Erythroblast (primary cell): ENCODE data around the gene MYCBP2.

Experiments used
- DNase-seq, 2 experiments: peaks; one replicate each; lab custom pipeline; 2025; lab: John Stamatoyannopoulos, UW
- GATA1 ChIP-seq: IDR thresholded peaks from 2 replicates; pipeline ENCODE4 v1.6.1; 2011; ENCODE audit warnings: low read depth, mild to moderate bottlenecking, control low read depth, low read length, moderate library complexity
- POLR2A ChIP-seq: IDR thresholded peaks from 2 replicates; pipeline ENCODE4 v1.6.1; 2011; ENCODE audit warnings: mild to moderate bottlenecking, low read length

The MYCBP2 gene

DNA sequence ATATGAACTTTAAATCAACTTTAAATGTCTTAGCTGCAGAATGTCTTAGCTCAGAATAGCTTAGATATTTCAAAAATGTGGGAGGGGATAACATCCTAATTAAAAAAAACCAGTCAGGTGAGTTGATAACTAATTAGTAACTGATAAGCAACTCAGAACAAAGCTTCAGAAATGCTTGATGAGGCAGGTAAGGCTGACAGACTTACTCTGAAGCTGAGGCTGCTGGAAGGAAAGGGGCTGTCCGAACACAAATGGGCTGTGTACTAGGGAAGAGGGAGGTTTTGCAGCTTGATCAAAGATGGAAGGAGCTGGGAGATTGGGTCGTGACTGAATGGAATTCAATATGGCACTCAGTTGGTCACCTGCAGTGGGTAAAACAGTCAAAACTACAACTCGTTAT lies 208.8 kb downstream of the MYCBP2 start:
- no peak for DNase-seq
- TF ChIP-seq POLR2A (no peak), GATA1 (no peak)

DNA sequence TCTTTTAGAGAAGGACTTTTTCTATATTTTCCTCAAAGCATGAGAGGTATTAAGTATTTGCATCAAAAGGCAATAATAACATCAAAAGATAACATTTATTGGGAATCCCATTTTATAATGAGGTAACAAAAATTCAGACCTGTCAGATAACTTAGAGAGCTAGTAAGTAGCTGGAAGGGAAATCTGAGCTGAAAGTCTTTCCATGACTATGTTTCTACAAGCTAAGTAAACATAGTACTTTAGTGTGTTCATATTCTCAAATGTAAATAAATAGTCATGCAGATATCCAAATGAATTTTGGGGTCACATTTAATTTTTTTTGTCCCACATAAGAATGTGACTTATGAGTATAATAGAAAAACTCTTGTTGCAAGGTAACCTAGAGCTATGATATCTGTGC lies 212.6 kb downstream of the MYCBP2 start:
- no peak for DNase-seq
- TF ChIP-seq POLR2A (no peak), GATA1 (no peak)

DNA sequence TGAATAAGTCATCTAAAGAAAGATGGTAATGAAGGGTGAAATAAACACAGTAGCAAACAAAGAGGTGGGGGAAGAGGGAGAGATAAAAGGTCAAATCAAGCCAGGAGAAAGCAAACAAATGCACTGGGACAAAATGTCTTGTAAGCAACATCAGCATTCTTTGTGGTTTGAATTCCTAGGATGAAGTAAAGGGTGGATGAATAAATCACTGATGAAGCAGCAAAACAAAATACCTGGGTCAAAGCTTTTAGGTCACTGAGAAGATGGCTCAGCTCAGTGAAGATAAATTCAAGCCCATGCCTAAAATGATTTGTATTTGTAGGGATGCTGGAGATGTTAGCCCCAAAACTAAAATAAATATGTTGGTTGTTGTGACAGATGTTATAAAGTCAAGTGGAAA lies 213.4 kb downstream of the MYCBP2 start:
- DNase-seq: no peak
- no peak for TF ChIP-seq POLR2A
- TF ChIP-seq GATA1: no peak

DNA sequence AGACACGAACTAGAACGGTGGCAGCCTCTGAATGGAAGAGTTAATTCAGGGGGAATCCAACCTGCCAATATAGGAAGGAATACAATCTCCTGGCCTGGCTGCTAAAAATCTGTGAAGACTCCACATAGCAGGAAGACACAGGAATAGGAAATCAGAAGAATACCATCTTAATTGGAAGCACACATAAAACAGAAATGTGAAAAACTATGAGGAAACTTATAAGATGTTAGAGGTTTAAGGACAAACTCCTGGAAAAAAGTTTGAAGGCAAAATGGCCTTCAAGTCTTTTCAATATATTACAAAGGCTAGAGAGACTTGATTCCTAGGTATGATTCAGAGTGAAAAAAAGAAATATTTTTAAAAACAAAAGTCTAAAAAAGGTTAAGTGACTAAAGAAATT lies 221.8 kb downstream of the MYCBP2 start:
- DNase-seq: no peak
- TF ChIP-seq GATA1 (no peak), POLR2A (no peak)

DNA sequence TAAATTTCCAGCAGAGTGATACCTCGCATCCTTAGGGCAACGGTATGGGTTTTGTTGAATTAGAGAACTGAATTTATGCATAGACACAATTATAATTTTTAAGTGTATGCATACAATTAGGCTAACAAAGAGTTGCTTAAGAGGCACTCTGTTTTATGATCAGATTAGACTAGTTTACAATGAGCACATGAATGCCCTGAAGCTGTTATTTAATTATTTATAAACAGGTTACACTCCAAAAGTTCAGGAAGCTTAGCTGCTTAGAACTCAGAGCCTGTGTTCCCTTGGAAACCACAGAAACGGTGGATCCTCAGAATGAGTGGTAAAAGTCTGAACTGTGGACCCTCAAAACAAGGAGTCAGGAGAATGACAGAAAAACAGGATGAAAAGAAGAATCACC lies 227.5 kb downstream of the MYCBP2 start:
- DNase-seq: no peak

DNA sequence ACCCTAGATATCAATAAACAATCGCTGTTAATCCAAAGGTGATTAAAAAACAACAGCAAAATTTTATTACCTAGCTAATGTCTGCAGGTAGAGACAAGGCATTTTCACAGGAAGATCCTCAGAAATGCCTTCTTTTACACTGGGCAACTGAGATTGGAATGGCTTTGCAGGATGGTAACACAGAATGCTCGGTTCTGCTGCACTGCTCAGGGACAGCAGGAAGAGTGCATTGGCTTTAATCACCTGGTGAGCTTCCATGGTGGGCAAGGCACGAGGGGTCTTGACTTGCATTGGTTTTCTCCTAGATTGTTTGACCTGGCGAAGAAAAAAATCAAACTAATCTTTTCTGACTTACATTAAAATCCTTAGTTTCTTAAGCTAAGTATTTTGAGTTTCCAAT lies 231.6 kb downstream of the MYCBP2 start:
- TF ChIP-seq POLR2A (no peak), GATA1 (no peak)
- no peak for DNase-seq

More for the DNA sequence above, 227.5 kb downstream of the MYCBP2 start:
- no peak for TF ChIP-seq POLR2A
- no peak for TF ChIP-seq GATA1

DNA sequence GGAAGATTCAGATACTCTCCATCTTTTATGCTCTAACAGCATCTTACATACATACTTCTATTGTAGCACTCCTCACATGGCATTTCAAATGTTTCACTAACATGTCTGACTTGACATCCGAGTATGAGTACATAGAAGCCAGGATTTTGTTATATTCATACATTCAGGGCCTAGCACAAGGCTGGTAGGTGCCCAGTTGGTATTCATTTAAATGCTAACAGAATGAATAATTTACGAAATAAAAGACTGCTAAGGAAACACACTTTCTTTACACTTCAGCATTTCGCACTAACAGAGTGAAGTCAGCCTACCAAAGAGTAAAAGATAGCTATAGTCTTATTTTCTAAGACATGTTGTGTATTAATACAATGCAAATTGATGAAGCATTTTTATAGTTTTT lies 232.1 kb downstream of the MYCBP2 start:
- TF ChIP-seq POLR2A: no peak
- DNase-seq: no peak

DNA sequence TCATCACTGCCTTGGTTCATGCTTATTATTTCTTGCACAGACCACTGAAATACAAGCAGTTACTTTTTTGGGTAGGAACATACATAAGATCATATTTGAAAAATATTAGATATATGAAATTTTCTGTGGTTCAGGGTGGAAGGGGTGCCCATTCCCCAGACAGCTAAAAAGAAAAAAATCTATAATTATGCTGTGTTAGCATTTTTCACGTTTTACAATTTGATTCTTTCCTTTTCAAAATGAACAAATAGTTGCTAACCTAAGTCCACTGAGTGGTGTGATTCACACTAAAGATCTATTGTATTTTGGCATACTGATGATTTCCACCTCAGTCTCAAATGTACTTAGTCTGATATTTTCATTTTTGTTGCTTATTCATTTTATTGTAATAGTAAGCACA lies 233.2 kb downstream of the MYCBP2 start:
- DNase-seq: no peak
- TF ChIP-seq POLR2A (no peak), GATA1 (no peak)

DNA sequence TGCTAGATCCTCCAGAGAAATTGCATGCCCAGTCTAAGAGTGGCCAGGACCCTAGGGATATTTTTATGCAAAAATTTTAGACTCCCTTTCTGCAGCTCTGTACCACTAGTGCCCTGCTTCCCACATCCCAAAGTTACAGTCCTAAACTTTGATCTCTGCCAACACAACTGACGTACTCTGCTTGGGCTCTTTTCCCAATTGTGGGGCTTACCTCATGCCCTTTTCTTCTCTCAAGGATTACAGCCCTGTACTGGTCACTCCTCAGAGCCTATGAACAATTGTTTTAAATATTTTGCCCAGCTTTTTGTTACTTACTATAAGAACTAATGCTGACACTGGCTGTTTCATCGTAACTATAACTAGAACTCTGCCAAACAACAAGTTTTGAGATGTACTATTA lies 242.1 kb downstream of the MYCBP2 start:
- DNase-seq: no peak
- no peak for TF ChIP-seq POLR2A
- TF ChIP-seq GATA1: no peak

DNA sequence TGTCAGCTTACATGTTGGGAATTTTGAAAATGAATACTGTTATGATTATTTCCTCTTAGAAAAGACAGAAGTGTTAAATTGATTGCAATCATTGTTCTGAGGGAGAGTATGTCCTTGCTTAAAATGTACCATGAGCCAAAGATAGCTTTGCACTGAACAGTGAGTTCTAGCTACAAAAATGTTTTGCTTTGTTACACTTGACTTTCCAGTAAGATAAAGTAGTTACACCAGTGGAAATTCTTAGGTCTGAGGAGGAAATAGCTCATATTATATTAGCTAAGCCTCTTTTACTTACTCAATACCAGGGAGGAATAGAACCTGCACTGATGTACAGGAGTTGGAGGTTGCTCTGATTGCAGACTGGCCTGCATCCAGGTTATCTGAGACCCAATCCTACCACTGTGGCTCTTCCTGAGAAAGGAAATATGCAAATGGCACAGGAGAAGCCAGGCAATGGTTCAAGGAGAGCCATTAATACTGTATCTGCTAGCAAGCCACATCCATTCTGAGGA lies 246.9 kb downstream of the MYCBP2 start:
- TF ChIP-seq GATA1: no peak
- TF ChIP-seq POLR2A: no peak
- DNase-seq: no peak

DNA sequence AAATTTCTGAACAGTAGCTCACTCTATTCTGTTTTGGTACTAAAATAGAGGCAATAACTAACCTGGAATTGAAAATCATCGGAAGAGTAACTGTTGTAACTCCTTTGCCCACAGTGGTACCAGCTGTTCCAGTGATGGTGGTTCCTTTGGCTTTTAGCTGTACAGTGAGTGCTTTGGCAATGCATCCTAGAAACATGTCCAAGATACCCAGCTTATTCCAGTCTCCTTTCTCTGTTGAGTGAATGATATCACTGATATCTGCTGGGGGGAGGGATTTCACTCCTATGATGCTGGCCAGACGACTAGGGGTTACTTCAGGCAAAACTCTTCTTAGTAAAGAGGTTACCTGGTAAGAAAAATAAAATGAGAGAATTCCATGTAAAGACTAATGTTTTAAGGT lies 259.4 kb downstream of the MYCBP2 start:
- TF ChIP-seq GATA1 (no peak), POLR2A (no peak)
- no peak for DNase-seq

DNA sequence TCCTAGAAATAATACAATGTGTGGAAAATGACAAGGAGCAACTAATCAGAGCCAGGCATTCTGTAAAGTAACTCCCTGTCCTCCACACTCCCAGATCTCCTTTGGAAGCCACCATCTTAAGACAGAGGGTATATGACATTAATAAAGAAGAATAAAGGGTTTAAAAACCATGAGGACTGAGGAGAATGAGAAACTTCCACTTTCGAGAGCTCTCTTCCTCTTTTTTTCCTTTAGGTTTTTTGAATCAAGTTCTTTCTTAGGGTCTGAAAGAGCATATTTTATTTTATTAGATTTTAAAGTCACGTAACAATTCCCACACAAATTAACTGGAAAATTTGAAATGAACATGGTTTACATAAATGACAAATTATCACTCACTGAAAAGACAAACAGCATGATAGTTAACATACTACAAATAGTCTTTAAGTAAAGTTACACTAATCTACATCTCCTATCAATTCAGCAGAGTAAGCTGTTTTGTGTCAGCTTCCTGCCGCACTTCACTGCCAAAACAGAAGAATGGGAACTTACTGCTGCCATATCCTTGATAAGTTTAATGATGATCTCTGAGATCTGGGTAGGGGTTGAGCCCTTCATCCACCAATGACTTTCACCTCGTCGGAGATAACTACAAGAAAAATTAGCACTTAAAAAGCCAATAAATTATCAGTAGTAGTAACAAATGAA lies 261.3 kb downstream of the MYCBP2 start:
- TF ChIP-seq POLR2A (no peak), GATA1 (no peak)
- DNase-seq: no peak

DNA sequence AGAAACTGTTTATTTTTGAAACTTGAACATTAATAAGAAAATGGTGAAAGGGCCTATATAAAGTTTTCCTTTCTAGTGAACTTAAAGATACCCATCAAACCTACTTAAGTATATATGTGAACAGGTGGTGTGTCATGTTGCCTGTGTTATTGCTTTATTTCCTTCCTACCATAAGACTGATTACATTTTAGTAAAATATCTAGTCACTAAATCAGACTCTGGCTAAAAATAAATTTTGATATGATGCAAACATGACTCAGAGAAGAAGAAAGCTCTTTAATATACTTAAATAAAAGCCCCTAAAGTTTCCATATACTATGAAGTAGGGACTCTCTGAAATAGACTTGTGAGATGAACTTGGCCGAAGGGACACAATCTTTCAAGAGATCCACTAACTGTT lies 264.8 kb downstream of the MYCBP2 start:
- DNase-seq: no peak
- TF ChIP-seq POLR2A (no peak), GATA1 (no peak)

DNA sequence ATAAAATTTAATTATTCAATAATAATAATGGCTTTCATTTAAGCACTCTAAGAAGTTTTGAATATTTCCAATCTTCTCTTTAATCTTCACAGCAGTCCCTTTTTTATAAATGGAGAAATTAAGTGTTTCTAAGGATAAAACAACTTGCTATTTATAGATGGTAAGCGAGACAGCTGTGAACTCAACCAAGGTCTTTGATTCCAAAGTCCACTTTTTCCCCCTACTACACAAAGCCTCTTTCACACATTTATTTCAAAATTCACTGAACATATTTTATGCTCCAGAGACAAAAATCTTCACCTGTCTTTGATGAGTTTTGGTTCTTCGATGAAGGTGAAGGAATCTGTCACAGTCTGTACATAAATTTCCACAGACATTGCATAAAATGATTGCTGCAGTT lies 265.5 kb downstream of the MYCBP2 start:
- TF ChIP-seq GATA1: no peak
- TF ChIP-seq POLR2A: no peak

DNA sequence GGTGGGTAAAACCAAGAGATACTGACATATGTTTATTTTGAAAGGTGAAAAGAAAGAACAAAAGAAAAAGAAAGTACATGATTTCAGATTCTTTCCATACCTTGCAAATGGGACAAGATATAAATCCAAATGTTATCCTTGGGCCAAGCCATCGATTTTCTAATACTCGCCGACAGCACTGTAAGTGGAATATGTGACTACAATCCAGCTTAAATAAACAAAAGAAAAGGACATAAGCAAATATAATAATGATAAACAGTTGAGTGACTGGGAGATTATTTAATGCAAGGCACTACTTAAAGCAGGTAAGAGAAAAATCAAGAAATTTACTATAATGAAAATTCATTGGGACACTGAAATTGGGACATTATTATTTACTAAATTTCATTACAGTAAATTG lies 270.0 kb downstream of the MYCBP2 start:
- TF ChIP-seq GATA1: no peak
- no peak for DNase-seq

More for the DNA sequence above, 265.5 kb downstream of the MYCBP2 start:
- DNase-seq: no peak
